Sigmoid colon (tissue), 7 donors: ENCODE measurements around the gene MID1. TPM values are rescaled to one million over a fixed set of nuclear protein-coding genes. Genes with fewer than 3 reads are reported as not detected.

Source experiments
- DNase-seq: peaks from one replicate; pipeline ENCODE4 v3.0.0-alpha.2; 2019
- H3K27ac ChIP-seq, 4 donors: fragments of 200-600 bp; sonication (generic); one replicate each; pipeline ENCODE4 v1.5.1; 2016 to 2019; ENCODE audit warnings: mild to moderate bottlenecking in 1 of 4
- H3K27me3 ChIP-seq, 3 donors: fragments of 200-600 bp; sonication (generic); one replicate each; pipeline ENCODE4 v1.5.1; 2019; ENCODE audit warnings: mild to moderate bottlenecking in 1 of 3
- H3K36me3 ChIP-seq, 4 donors: fragments of 200-600 bp; sonication (generic); one replicate each; pipeline ENCODE4 v1.5.1; 2016 to 2019
- H3K4me1 ChIP-seq, 4 donors: fragments of 200-600 bp; sonication (generic); one replicate each; pipeline ENCODE4 v1.5.1; 2017 to 2019
- H3K4me3 ChIP-seq, 4 donors: fragments of 200-600 bp; sonication (generic); one replicate each; pipeline ENCODE4 v1.5.1; 2017 to 2019; ENCODE audit warnings: mild to moderate bottlenecking in 2 of 4, moderate library complexity in 1 of 4
- H3K9me3 ChIP-seq, 4 donors: fragments of 200-600 bp in 3 of 4; sonication (generic) in 3 of 4; one replicate each; pipeline versions ENCODE4 v1.5.1 to v1.6.1; 2013 to 2019
- CTCF ChIP-seq, 4 experiments: fragments of 450-650 bp in 3 of 4; fragments of 200-600 bp in 1 of 4; IDR thresholded peaks; one replicate each; pipeline ENCODE4 v1.5.1; 2016 to 2019; ENCODE audit warnings: antibody characterized with exemption in 4 of 4, mild to moderate bottlenecking in 3 of 4, moderate library complexity in 2 of 4
- EP300 ChIP-seq, 4 donors: sonication (generic); formaldehyde crosslinking; IDR thresholded peaks; one replicate each; pipeline ENCODE4 v1.6.1; 2017; ENCODE audit warnings: antibody characterized with exemption in 4 of 4
- POLR2A ChIP-seq, 2 donors: fragments of 450-650 bp; IDR thresholded peaks; one replicate each; pipeline ENCODE4 v1.6.1; 2016; ENCODE audit warnings: antibody characterized with exemption in 2 of 2, mild to moderate bottlenecking in 2 of 2, moderate library complexity in 2 of 2
- POLR2AphosphoS5 ChIP-seq, 4 donors: sonication (generic); formaldehyde crosslinking; IDR thresholded peaks; one replicate each; pipeline ENCODE4 v1.6.1; 2017; ENCODE audit warnings: antibody characterized with exemption in 4 of 4
- WGBS, 2 donors: extraction: QIAGEN DNeasy Blood & Tissue Kit; methylation state at CpG; one replicate each; pipeline ENCODE4 v1.1.7; 2013; 5-methylcytosine and 5-hydroxymethylcytosine counted together
- intact Hi-C: fragments of 100-400 bp; cut with DNase I; formaldehyde crosslinking; loops from one replicate; pipeline ENCODE4 v1.15.1; 2023
- polyA plus RNA-seq, 3 donors: library from polyadenylated mRNA; stranded (reverse); fragments of 200-250 nt; gene quantifications; one replicate each; pipeline ENCODE4 v1.2.3, GENCODE V29; 2013
- total RNA-seq, 4 donors: library from RNA; depleted of rRNA; stranded (reverse); fragments of >200 nt; gene quantifications; one replicate each; pipeline ENCODE4 v1.1.0, GENCODE V29; 2016
- donor health status: healthy with polysubstance abuse.
- donor health status: Bipolar disorder and iron deficiency.
- donor health status: healthy.

Gene MID1
- total and polyA plus RNA-seq, 7 donors: 3.2 to 77.5 (median 34.6) TPM

- no peak overlapping the region for H3K4me3 ChIP-seq
- H3K27me3 ChIP-seq: no peaks in the 10 kb centered on the region
- no peaks in the 10 kb centered on the region for H3K9me3 ChIP-seq
- peaks cover 0 to 43% (median 18%) of the 10 kb centered on the region in 4 donors for H3K4me1 ChIP-seq
- 50 to 71% methylated on average over 2 of the region's 2 CpGs for WGBS, 2 donors
- no peak for DNase-seq
- H3K27ac ChIP-seq: peak overlapping the region in 2 of 4 donors; percentile 57 to 58
- intact Hi-C loops: loop anchor here (10.0 kb wide), 1 partner anchor 112 kb away; no protein-coding TSS in a partner anchor
- TF ChIP-seq POLR2AphosphoS5 (IDR thresholded peaks at IDR 0.05) (no peak), CTCF (IDR thresholded peaks at IDR 0.05) (no peak), POLR2A (IDR thresholded peaks at IDR 0.05) (no peak), EP300 (IDR thresholded peaks at IDR 0.05) (no peak)
- no peaks in the 10 kb centered on the region for H3K36me3 ChIP-seq
Measured at GRCh38 chrX:10502961-10503360, 117.4 kb downstream of the MID1 start.

- Histone ChIP-seq H3K27me3 (no peaks in the 10 kb centered on the region), H3K4me3 (no peak overlapping the region), H3K9me3 (no peaks in the 10 kb centered on the region), H3K36me3 (no peaks in the 10 kb centered on the region), H3K27ac (peak overlapping the region in 2 of 4 donors; percentile 57 to 58), H3K4me1 (peaks cover 0 to 30% (median 8%) of the 10 kb centered on the region in 4 donors)
- 51 to 84% methylated on average over 6 of the region's 6 CpGs for WGBS, 2 donors
- TF ChIP-seq POLR2A (IDR thresholded peaks at IDR 0.05): no peak
- no peak for TF ChIP-seq CTCF (IDR thresholded peaks at IDR 0.05)
- TF ChIP-seq POLR2AphosphoS5 (IDR thresholded peaks at IDR 0.05): no peak
- no peak for TF ChIP-seq EP300 (IDR thresholded peaks at IDR 0.05)
- intact Hi-C loops: loop anchor here (10.0 kb wide), 1 partner anchor 113 kb away; no protein-coding TSS in a partner anchor
- DNase-seq: no peak
Measured at GRCh38 chrX:10501611-10502010, 118.8 kb downstream of the MID1 start.

GRCh38 chrX:10496345-10496965, 123.9 kb downstream of the MID1 start:
- no peak overlapping the region for H3K4me3 ChIP-seq
- intact Hi-C loops: no loop called here
- TF ChIP-seq POLR2AphosphoS5 (IDR thresholded peaks at IDR 0.05) (peak in 1 of 4 donors; percentile 7), CTCF (IDR thresholded peaks at IDR 0.05) (no peak)
- no peaks in the 10 kb centered on the region for H3K27me3 ChIP-seq
- no peaks in the 10 kb centered on the region for H3K9me3 ChIP-seq
- DNase-seq: no peak
- H3K36me3 ChIP-seq: peaks cover 0 to 3% (median 0%) of the 10 kb centered on the region in 4 donors
- H3K4me1 ChIP-seq: peaks cover 0 to 5% (median 2%) of the 10 kb centered on the region in 4 donors
- H3K27ac ChIP-seq: peak overlapping the region in 2 of 4 donors; percentile 22 to 27

- 97 to 98% methylated on average over 3 of the region's 3 CpGs for WGBS, 2 donors
- Histone ChIP-seq H3K27ac (no peak overlapping the region), H3K4me1 (peaks cover 0 to 4% (median 0%) of the 10 kb centered on the region in 4 donors), H3K36me3 (peaks cover 0 to 3% (median 0%) of the 10 kb centered on the region in 4 donors), H3K9me3 (no peaks in the 10 kb centered on the region), H3K27me3 (no peaks in the 10 kb centered on the region), H3K4me3 (no peak overlapping the region)
- no peak for DNase-seq
- intact Hi-C loops: no loop called here
- TF ChIP-seq POLR2A (IDR thresholded peaks at IDR 0.05) (no peak), EP300 (IDR thresholded peaks at IDR 0.05) (no peak), POLR2AphosphoS5 (IDR thresholded peaks at IDR 0.05) (no peak), CTCF (IDR thresholded peaks at IDR 0.05) (no peak)
Measured at GRCh38 chrX:10495677-10496076, 124.7 kb downstream of the MID1 start.

DNA sequence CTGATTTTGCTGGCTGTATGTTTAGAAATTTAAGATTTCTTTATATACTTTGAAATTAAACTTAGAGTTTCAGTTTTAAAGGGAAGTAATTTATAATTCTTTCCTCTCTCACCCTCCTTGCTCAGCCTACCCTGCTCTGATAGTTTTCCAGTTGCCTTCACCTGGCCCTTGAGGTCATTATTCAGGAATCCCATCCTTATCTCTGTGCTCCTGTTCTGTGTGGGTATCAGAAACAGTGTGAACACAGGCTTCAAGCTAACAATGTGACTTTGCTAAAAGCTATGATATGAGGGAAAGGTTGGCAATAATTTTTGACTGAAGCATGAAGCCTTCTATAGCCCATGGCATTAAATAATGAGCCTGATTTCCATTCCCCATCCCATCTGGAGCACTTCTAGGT, 128.1 kb downstream of the MID1 start:
- peaks cover 0 to 3% (median 0%) of the 10 kb centered on the region in 4 donors for H3K36me3 ChIP-seq
- no peak for DNase-seq
- intact Hi-C loops: no loop called here
- peaks cover 0 to 4% (median 0%) of the 10 kb centered on the region in 4 donors for H3K4me1 ChIP-seq
- no peaks in the 10 kb centered on the region for H3K27me3 ChIP-seq
- no peaks in the 10 kb centered on the region for H3K9me3 ChIP-seq
- H3K4me3 ChIP-seq: no peak overlapping the region
- TF ChIP-seq POLR2A (IDR thresholded peaks at IDR 0.05) (no peak), POLR2AphosphoS5 (IDR thresholded peaks at IDR 0.05) (no peak), CTCF (IDR thresholded peaks at IDR 0.05) (no peak), EP300 (IDR thresholded peaks at IDR 0.05) (no peak)
- H3K27ac ChIP-seq: no peak overlapping the region
